CD4-positive, alpha-beta T cell treated with Interleukin-17A for 1 hour (primary cell): ENCODE measurements around the gene RRM2.

Source experiments
- DNase-seq: peaks from one replicate; pipeline ENCODE4 v3.0.0-alpha.2; 2020

Gene RRM2

GRCh38 chr2:10159581-10160131 lies 37.1 kb downstream of the RRM2 start:
- no peak for DNase-seq

DNA sequence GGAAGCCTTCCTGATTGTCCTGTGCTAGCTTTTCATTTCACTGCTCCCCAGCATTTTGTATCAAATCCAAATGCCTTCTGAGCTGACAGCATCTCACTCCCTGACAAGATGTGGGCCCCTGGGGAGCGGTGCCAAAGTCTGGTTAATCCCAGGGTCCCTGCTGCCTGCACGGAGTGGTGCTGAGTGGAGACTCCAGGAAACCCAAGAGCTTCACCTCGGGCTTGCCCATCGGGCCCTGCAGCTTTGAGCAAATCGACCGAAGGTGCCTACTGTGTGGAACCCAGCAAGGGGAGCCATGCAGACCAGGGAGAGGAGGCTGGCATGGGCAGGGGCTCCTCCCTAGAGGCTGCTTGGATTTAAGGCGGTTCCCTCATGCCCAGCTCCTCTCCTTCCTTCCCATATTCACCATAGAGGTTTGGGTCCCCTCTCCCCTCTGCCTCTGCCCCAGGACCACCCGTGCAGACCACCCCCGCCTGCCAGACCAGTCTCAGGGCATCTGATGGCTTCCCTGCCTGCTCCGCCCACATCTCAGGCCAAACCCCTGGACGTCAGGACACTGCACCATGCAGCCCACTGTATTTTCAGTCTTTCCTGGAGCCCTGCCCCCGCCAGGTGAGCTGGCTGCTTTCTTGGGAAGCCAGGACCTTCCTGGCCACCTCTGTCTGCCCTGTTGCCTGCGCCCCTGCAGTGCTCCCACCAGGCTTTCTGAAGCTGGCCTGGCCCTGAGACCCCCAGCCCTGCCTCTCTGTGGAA lies 37.8 kb downstream of the RRM2 start:
- DNase-seq: no peak

- no peak for DNase-seq
Measured at GRCh38 chr2:10161206-10161931, 38.8 kb downstream of the RRM2 start.

GRCh38 chr2:10161961-10162441 lies 39.5 kb downstream of the RRM2 start:
- no peak for DNase-seq

- no peak for DNase-seq
Measured at GRCh38 chr2:10162586-10163497, 40.3 kb downstream of the RRM2 start.

- no peak for DNase-seq
Measured at GRCh38 chr2:10163498-10164486, 41.3 kb downstream of the RRM2 start.

DNA sequence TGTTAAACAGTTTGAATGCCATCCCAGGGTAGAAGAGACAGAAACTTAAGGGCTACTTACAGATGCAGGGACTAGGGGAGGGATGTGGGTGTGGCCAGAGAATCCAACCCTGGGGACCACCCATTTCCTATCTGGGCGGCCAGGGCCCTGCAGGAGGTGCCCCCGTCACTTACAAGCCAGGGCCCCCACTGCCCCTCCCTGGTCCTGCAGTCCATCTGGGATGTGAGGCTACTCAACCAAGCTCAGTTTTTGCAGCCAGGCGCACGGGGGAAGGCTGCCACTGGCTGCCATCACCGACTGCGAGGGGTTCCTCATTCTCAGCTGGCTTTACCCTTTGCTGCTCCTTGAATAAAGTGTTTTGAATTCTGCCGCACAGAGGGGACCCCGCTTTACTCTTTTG lies 42.1 kb downstream of the RRM2 start:
- DNase-seq: no peak

DNA sequence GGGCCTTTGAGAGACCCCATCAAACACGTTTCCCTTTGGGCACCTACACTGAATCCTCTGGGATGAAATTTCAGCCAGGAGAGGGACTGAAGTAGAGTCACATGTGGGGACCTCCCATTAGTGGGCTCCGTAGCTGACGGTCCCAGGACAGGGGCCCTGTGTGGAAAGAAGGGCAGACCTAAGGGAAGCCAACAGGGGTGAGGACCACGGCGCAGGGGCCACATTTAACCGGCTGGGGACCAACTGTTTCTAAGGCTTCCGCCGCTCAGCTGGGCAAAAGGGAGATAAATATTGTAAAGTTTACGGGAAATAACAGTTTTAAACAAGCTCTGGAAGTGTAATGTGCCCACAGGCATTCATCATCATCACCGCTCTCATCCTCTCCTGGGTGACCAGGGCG lies 42.7 kb downstream of the RRM2 start:
- DNase-seq: no peak

GRCh38 chr2:10165861-10166675 lies 43.5 kb downstream of the RRM2 start:
- DNase-seq: no peak

DNA sequence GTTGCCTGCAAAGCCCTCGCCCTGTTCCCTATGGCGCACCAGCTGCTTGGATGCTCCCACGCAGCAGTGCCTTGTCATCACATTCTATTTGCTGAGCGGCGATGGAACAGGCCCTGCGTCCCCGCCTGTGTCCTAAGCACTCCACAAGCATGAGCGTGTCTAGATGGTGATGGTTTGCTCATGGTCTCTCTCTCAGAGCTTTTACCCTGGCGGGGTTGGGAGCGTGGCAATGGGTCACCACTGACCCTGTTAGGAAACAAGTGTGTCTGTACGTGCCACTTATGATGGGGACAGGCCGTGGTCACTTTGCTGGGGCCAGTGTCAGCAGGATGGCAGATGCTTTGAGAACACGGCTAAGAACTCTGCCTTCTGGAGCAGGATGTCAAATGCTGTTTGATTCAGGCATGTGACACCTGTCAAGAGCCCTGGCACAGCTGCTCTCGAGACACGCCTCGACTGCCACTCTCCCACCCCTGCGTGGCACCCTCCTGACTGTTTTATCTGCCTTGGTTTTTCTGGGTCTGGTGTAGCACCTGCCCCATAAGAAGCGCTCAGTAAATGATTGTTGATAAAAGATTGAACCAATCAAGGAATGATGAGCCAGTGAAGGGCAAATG lies 44.2 kb downstream of the RRM2 start:
- DNase-seq: no peak

DNA sequence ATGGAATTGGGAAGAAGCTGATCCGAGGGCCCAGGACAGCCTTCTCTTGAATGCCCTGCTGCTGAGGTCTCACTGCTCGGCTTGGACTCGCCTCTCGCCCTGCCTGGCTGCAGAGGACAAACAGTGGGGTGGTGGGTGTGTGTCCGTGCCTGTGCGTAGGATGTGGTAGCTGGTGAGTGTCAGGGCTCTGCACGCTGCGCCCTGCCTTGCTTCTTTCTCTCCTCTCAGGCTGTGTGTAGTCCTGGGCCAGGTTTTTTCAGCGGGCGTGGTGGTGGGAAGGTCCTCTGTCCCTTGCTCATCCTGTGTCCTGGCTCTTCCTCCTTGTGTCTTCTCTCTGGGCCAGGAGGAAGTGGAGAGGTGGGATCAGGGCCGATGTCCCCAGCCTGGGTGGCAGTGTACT lies 44.8 kb downstream of the RRM2 start:
- no peak for DNase-seq

DNA sequence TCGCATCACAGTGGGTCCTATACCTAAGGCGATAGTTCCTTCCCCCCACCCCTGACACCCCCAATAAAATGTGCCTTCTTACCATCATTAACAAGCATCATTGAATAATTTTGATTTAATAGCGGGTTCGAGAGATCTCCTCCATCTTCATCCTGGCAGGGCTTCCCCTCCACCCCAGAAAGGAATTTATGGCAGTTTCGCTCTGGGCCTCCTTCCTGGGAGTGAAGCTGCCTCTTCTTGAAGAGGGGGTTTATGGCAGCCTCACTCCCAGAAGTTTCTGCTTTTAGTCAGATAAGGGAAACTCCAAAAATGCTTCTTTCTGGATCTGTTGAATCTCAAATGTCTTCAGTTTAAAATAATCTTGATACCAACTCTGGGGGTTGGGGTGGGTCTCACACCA lies 45.7 kb downstream of the RRM2 start:
- DNase-seq: no peak

DNA sequence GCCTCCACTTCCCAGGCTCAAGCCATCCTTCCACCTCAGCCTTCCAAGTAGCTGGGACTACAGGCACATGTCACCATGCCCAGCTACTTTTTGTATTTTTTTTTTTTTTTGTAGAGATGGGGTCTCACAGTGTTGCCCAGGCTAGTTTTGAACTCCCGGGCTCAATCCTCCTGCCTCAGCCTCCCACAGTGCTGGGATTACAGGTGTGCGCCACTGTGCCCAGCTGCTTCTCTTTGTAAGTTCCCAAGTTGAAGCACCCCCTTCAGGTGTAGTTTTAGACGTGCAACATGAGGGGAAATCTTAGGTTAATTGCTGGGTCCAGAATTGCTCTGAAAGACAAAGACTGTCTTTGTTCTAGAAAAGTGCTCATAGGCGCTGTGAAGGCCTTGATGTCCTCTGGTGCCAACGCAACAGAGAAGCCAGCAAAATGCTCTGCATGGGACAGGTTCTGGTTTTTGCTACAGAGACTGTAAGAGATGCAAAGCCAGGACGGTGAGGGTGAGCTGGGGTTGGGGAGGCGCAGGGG lies 46.6 kb downstream of the RRM2 start:
- DNase-seq: no peak

GRCh38 chr2:10169581-10169980 lies 47.0 kb downstream of the RRM2 start:
- no peak for DNase-seq

GRCh38 chr2:10170256-10170655 lies 47.7 kb downstream of the RRM2 start:
- DNase-seq: no peak

GRCh38 chr2:10171006-10171800 lies 48.7 kb downstream of the RRM2 start:
- no peak for DNase-seq

DNA sequence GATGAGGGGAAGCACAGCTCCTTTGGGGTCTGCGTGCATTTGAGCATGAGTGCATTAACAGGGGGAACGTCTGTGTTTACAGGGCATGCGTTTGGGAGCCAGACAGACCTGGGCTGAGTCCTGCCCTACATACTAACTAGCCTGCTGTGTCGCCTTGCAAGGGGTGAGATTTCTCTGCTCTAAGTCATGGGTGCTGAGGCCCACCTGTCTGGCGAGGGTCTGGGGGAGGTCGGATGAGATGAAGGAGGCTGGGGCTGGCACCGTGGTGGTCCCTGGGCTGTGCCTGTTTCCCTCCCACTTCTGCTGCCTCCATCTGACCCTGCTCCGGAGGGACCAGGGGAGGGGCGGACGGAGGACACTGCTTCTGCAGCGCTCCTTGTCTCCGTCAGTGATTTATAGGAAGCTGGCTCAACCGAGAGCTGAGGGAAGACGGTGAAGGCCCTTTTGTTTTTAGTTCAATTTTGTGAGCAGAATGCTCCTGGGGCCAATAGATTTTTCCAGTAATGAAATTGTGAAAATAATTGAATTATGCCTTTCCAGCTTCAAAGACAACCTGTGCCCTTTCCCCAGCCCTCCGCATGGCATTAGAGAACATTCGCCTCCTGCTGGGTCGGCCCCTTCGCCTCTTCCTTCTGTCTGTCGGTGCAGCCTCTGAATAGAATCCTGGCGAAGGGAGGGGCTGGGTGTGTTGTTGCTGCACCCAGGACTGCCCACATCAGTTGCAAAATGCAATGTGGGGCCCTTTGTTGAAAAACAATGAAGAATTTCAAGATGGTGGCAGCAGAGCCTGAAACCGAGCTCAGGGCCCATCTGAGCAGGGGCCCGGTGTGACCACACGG lies 49.7 kb downstream of the RRM2 start:
- no peak for DNase-seq
